HCT116 (cell line): Measurements from ENCODE around the gene GJD2.

Source experiments
- EGR1 ChIP-seq: IDR thresholded peaks from 2 replicates; pipeline ENCODE4 v1.6.1; 2012; ENCODE audit warnings: low read depth
- EZH2 ChIP-seq: fragments of 200-600 bp; sonication (generic); IDR thresholded peaks from 2 replicates; pipeline ENCODE4 v1.6.1; 2017; ENCODE audit warnings: antibody characterized with exemption, mixed run types
- MAX ChIP-seq: IDR thresholded peaks from 2 replicates; pipeline ENCODE4 v1.6.1; 2012
- POLR2A ChIP-seq: IDR thresholded peaks from 2 replicates; pipeline ENCODE4 v1.7.0; 2011; ENCODE audit warnings: borderline replicate concordance; ENCODE audit not compliant: insufficient read depth, insufficient read length; ENCODE audit errors: extremely low read depth
- POLR2AphosphoS5 ChIP-seq: IDR thresholded peaks from 2 replicates; pipeline ENCODE4 v1.6.1; 2011; ENCODE audit warnings: mild to moderate bottlenecking, low read depth, low read length, moderate library complexity
- SP1 ChIP-seq: IDR thresholded peaks from 2 replicates; pipeline ENCODE4 v1.6.1; 2012; ENCODE audit warnings: low read depth
- SRF ChIP-seq: IDR thresholded peaks from 2 replicates; pipeline ENCODE4 v1.6.1; 2012; ENCODE audit warnings: low read depth
- TCF7L2 ChIP-seq: IDR thresholded peaks from 2 replicates; pipeline ENCODE4 v1.7.0; 2011; ENCODE audit warnings: borderline replicate concordance, inconsistent platforms; ENCODE audit not compliant: insufficient read depth, insufficient read length; ENCODE audit errors: extremely low read depth
- YY1 ChIP-seq: IDR thresholded peaks from 2 replicates; pipeline ENCODE4 v1.6.1; 2011; ENCODE audit warnings: low read length, low read depth, moderate library complexity, mild to moderate bottlenecking; ENCODE audit not compliant: insufficient replicate concordance; ENCODE audit errors: extremely low read depth
- ZBTB33 ChIP-seq: IDR thresholded peaks from 2 replicates; pipeline ENCODE4 v1.6.1; 2011; ENCODE audit warnings: mild to moderate bottlenecking, low read length, moderate library complexity; ENCODE audit not compliant: insufficient replicate concordance; ENCODE audit errors: extremely low read depth
- ZNF274 ChIP-seq: fragments of 200-500 bp; sonication (Bioruptor generic); IDR thresholded peaks from 2 replicates; pipeline ENCODE4 v1.6.1; 2014; ENCODE audit warnings: mild to moderate bottlenecking, low read depth, low read length, inconsistent platforms
- TF ChIP-seq, protein P1 (sequence below), 3 experiments: fragments of 200-600 bp in 1 of 3; sonication (generic) in 1 of 3; IDR thresholded peaks in 2 of 3; conservative IDR thresholded peaks in 1 of 3; 2 replicates each; pipeline ENCODE4 v1.5.1; 2012 to 2017; ENCODE audit warnings: low read depth in 2 of 3, low read length in 2 of 3, antibody characterized with exemption in 1 of 3, borderline replicate concordance in 1 of 3, control low read depth in 1 of 3, mild to moderate bottlenecking in 1 of 3, mixed read lengths in 1 of 3, mixed run types in 1 of 3, moderate library complexity in 1 of 3; ENCODE audit not compliant: insufficient read depth in 1 of 3

GRCh38 chr15:34725556-34725955 lies 29.2 kb downstream of the GJD2 start:
- no peak for TF ChIP-seq ZNF274
- no peak for TF ChIP-seq EZH2
- TF ChIP-seq POLR2AphosphoS5, result no peak
- no peak for TF ChIP-seq POLR2A
- TF ChIP-seq, protein P1, sequence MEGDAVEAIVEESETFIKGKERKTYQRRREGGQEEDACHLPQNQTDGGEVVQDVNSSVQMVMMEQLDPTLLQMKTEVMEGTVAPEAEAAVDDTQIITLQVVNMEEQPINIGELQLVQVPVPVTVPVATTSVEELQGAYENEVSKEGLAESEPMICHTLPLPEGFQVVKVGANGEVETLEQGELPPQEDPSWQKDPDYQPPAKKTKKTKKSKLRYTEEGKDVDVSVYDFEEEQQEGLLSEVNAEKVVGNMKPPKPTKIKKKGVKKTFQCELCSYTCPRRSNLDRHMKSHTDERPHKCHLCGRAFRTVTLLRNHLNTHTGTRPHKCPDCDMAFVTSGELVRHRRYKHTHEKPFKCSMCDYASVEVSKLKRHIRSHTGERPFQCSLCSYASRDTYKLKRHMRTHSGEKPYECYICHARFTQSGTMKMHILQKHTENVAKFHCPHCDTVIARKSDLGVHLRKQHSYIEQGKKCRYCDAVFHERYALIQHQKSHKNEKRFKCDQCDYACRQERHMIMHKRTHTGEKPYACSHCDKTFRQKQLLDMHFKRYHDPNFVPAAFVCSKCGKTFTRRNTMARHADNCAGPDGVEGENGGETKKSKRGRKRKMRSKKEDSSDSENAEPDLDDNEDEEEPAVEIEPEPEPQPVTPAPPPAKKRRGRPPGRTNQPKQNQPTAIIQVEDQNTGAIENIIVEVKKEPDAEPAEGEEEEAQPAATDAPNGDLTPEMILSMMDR (IDR thresholded peaks at IDR 0.05 in 2 of 3, conservative IDR thresholded peaks at IDR 0.05 in 1 of 3; ENCODE audit: borderline replicate concordance in 1 of 3, insufficient read depth in 1 of 3, low read depth in 2 of 3, low read length in 2 of 3), result no peak
- no peak for TF ChIP-seq SP1
- TF ChIP-seq TCF7L2, result no peak
- TF ChIP-seq SRF, result no peak
- no peak for TF ChIP-seq ZBTB33
- no peak for TF ChIP-seq EGR1
- no peak for TF ChIP-seq MAX
- TF ChIP-seq YY1, result no peak
